ENCODE data around the gene PIGR. TPM values are rescaled to one million over a fixed set of nuclear protein-coding genes. Genes with fewer than 3 reads are reported as not detected.

PIGR gene
- polyA plus RNA-seq, 6 donors from 2014 or later, result 0.05 to 0.84 (median 0.64) TPM

- peaks cover 0 to 14% (median 7%) of the 10 kb centered on the region in 3 donors for H3K27me3 Mint-ChIP-seq
- H3K27ac Mint-ChIP-seq, result no peak overlapping the region
- H3K4me1 Mint-ChIP-seq, result peaks cover 0 to 2% (median under 1%) of the 10 kb centered on the region in 3 donors
- H3K9me3 Mint-ChIP-seq, result no peaks in the 10 kb centered on the region
- no peak overlapping the region for H3K4me3 Mint-ChIP-seq
- no peaks in the 10 kb centered on the region for H3K36me3 Mint-ChIP-seq
- ATAC-seq (ENCODE audit: low read depth in 2 of 2), result no peak
- no peak for DNase-seq
These were observed 5.7 kb downstream of the PIGR start for GRCh38 chr1:206940588-206940936.

GRCh38 chr1:206939841-206940587, 6.3 kb downstream of the PIGR start:
- DNase-seq, result no peak
- ATAC-seq (ENCODE audit: low read depth in 2 of 2), result no peak
- Mint-ChIP-seq H3K27ac (no peak overlapping the region), H3K4me1 (peaks cover 2 to 6% (median 3%) of the 10 kb centered on the region in 3 donors), H3K9me3 (no peaks in the 10 kb centered on the region), H3K4me3 (no peak overlapping the region), H3K36me3 (no peaks in the 10 kb centered on the region), H3K27me3 (peaks cover 0 to 9% (median 7%) of the 10 kb centered on the region in 3 donors)

GRCh38 chr1:206939131-206939530, 7.1 kb downstream of the PIGR start:
- H3K9me3 Mint-ChIP-seq, result no peaks in the 10 kb centered on the region
- H3K36me3 Mint-ChIP-seq, result no peaks in the 10 kb centered on the region
- no peak overlapping the region for H3K4me3 Mint-ChIP-seq
- no peak for DNase-seq
- no peak for ATAC-seq (ENCODE audit: low read depth in 2 of 2)
- H3K27ac Mint-ChIP-seq, result no peak overlapping the region
- peaks cover 0 to 7% (median 5%) of the 10 kb centered on the region in 3 donors for H3K27me3 Mint-ChIP-seq
- peaks cover 2 to 8% (median 4%) of the 10 kb centered on the region in 3 donors for H3K4me1 Mint-ChIP-seq

GRCh38 chr1:206937425-206937824, 8.8 kb downstream of the PIGR start:
- no peaks in the 10 kb centered on the region for H3K9me3 Mint-ChIP-seq
- H3K27me3 Mint-ChIP-seq, result no peaks in the 10 kb centered on the region
- ATAC-seq (ENCODE audit: low read depth in 2 of 2) (no peak), DNase-seq (no peak)
- H3K4me1 Mint-ChIP-seq, result peaks cover 14 to 20% (median 15%) of the 10 kb centered on the region in 3 donors
- H3K4me3 Mint-ChIP-seq, result no peak overlapping the region
- H3K36me3 Mint-ChIP-seq, result no peaks in the 10 kb centered on the region
- H3K27ac Mint-ChIP-seq, result no peak overlapping the region

- DNase-seq, result peak; percentile 52
- Mint-ChIP-seq H3K4me1 (peaks cover 33 to 38% (median 33%) of the 10 kb centered on the region in 3 donors), H3K9me3 (no peaks in the 10 kb centered on the region), H3K36me3 (no peaks in the 10 kb centered on the region), H3K27ac (peak overlapping the region in 2 of 6 donors; percentile 60 to 67), H3K27me3 (no peaks in the 10 kb centered on the region), H3K4me3 (peak overlapping the region in 1 of 8 donors; percentile 75)
- peak; percentile 38 to 42 for ATAC-seq (ENCODE audit: low read depth in 2 of 2)
These were observed 10.7 kb downstream of the PIGR start for GRCh38 chr1:206935491-206936067.

- ATAC-seq (ENCODE audit: low read depth in 2 of 2), result peak; percentile 49 to 50
- H3K27me3 Mint-ChIP-seq, result no peaks in the 10 kb centered on the region
- H3K36me3 Mint-ChIP-seq, result no peaks in the 10 kb centered on the region
- H3K9me3 Mint-ChIP-seq, result no peaks in the 10 kb centered on the region
- H3K4me1 Mint-ChIP-seq, result peaks cover 47 to 54% (median 52%) of the 10 kb centered on the region in 3 donors
- H3K4me3 Mint-ChIP-seq, result peak overlapping the region in 6 of 8 donors; percentile 41 to 84 (median 70)
- peak; percentile 69 for DNase-seq
- H3K27ac Mint-ChIP-seq, result peak overlapping the region in 5 of 6 donors; percentile 62 to 99 (median 98)
These were observed 12.8 kb downstream of the PIGR start for GRCh38 chr1:206933333-206933945.

- Mint-ChIP-seq H3K9me3 (no peaks in the 10 kb centered on the region), H3K36me3 (no peaks in the 10 kb centered on the region), H3K4me3 (peak overlapping the region in 6 of 8 donors; percentile 33 to 93 (median 80)), H3K27ac (peak overlapping the region; percentile 97 to 100 (median 99)), H3K4me1 (peaks cover 57 to 67% (median 62%) of the 10 kb centered on the region in 3 donors), H3K27me3 (no peaks in the 10 kb centered on the region)
- ATAC-seq (ENCODE audit: low read depth in 2 of 2), result no peak
- DNase-seq, result no peak
These were observed 14.1 kb downstream of the PIGR start for GRCh38 chr1:206932177-206932576.

- H3K9me3 Mint-ChIP-seq, result no peaks in the 10 kb centered on the region
- H3K27ac Mint-ChIP-seq, result peak overlapping the region; percentile 97 to 100 (median 99)
- ATAC-seq (ENCODE audit: low read depth in 2 of 2), result no peak
- no peaks in the 10 kb centered on the region for H3K36me3 Mint-ChIP-seq
- H3K27me3 Mint-ChIP-seq, result no peaks in the 10 kb centered on the region
- H3K4me1 Mint-ChIP-seq, result peaks cover 58 to 67% (median 62%) of the 10 kb centered on the region in 3 donors
- H3K4me3 Mint-ChIP-seq, result peak overlapping the region in 7 of 8 donors; percentile 15 to 93 (median 78)
- no peak for DNase-seq
These were observed 14.6 kb downstream of the PIGR start for GRCh38 chr1:206931709-206932108.

GRCh38 chr1:206930210-206930798, 16.0 kb downstream of the PIGR start:
- peak overlapping the region; percentile 97 to 100 (median 99) for H3K27ac Mint-ChIP-seq
- peak; percentile 79 for DNase-seq
- H3K9me3 Mint-ChIP-seq, result no peaks in the 10 kb centered on the region

GRCh38 chr1:206929524-206929923, 16.7 kb downstream of the PIGR start:
- ATAC-seq (ENCODE audit: low read depth in 2 of 2), result peak in 1 of 2 donors; percentile 8
- no peaks in the 10 kb centered on the region for H3K27me3 Mint-ChIP-seq
- peak overlapping the region; percentile 97 to 100 (median 99) for H3K27ac Mint-ChIP-seq

More at GRCh38 chr1:206930210-206930798, 16.0 kb downstream of the PIGR start:
- Mint-ChIP-seq H3K4me3 (peak overlapping the region; percentile 61 to 93 (median 82)), H3K27me3 (no peaks in the 10 kb centered on the region), H3K36me3 (no peaks in the 10 kb centered on the region), H3K4me1 (peaks cover 58 to 67% (median 59%) of the 10 kb centered on the region in 3 donors)
- peak; percentile 75 to 79 for ATAC-seq (ENCODE audit: low read depth in 2 of 2)

GRCh38 chr1:206926286-206926685, 20.0 kb downstream of the PIGR start:
- no peaks in the 10 kb centered on the region for H3K9me3 Mint-ChIP-seq
- H3K27me3 Mint-ChIP-seq, result no peaks in the 10 kb centered on the region
- ATAC-seq (ENCODE audit: low read depth in 2 of 2) (no peak), DNase-seq (no peak)
- no peaks in the 10 kb centered on the region for H3K36me3 Mint-ChIP-seq
- H3K4me3 Mint-ChIP-seq, result peak overlapping the region in 1 of 8 donors; percentile 39
- H3K4me1 Mint-ChIP-seq, result peaks cover 31 to 42% (median 31%) of the 10 kb centered on the region in 3 donors
- peak overlapping the region in 2 of 6 donors; percentile 57 to 98 for H3K27ac Mint-ChIP-seq

More at GRCh38 chr1:206929524-206929923, 16.7 kb downstream of the PIGR start:
- Mint-ChIP-seq H3K4me3 (peak overlapping the region; percentile 61 to 93 (median 82)), H3K36me3 (no peaks in the 10 kb centered on the region), H3K9me3 (no peaks in the 10 kb centered on the region), H3K4me1 (peaks cover 54 to 67% (median 54%) of the 10 kb centered on the region in 3 donors)
- DNase-seq, result no peak

- no peaks in the 10 kb centered on the region for H3K27me3 Mint-ChIP-seq
- no peaks in the 10 kb centered on the region for H3K9me3 Mint-ChIP-seq
- H3K4me1 Mint-ChIP-seq, result peaks cover 20 to 31% (median 24%) of the 10 kb centered on the region in 3 donors
- H3K36me3 Mint-ChIP-seq, result peaks cover 9 to 10% of the 10 kb centered on the region in 2 donors
- no peak overlapping the region for H3K4me3 Mint-ChIP-seq
- DNase-seq (peak; percentile 72), ATAC-seq (ENCODE audit: low read depth in 2 of 2) (peak; percentile 31 to 33)
- H3K27ac Mint-ChIP-seq, result no peak overlapping the region
These were observed 21.0 kb downstream of the PIGR start for GRCh38 chr1:206925106-206925736.

All from naive B cell (primary cell).